HepG2 (cell line): ENCODE data around the gene NSMF. TPM values are rescaled to one million over a fixed set of nuclear protein-coding genes. Genes with fewer than 3 reads are reported as not detected.
A peak's percentile ranks its signal among the peaks of the same experiment; 100 is the strongest.

Source experiments
- ATAC-seq: fragments of 200-7000 bp; cut with Tn5 transposase; 3 replicates; pipeline ENCODE4 v1.9.1; 2020; ENCODE audit warnings: mild to moderate bottlenecking, moderate library complexity
- BruUV-seq: library from RNA; stranded (reverse); fragments of 400-500 nt; replicated peaks from 2 replicates; lab custom pipeline; 2021; lab: Mats Ljungman, UMichigan
- CTCF ChIA-PET: fragments of 300-600 bp; formaldehyde crosslinking; extraction: SDS; loops from one replicate; lab custom pipeline; 2021; ENCODE audit warnings: low total read pairs, inconsistent platforms, low intra/inter-chr PET ratio; lab: Yijun Ruan, JAX
- POLR2A ChIA-PET: fragments of 350-600 bp; sonication (Branson Sonifier 250); formaldehyde crosslinking; loops from one replicate; lab custom pipeline; 2020; ENCODE audit warnings: antibody characterized with exemption, inconsistent platforms; lab: Yijun Ruan, JAX
- DNase-seq: peaks from one replicate; pipeline ENCODE4 v3.0.0-alpha.2; 2015; ENCODE audit warnings: low spot score
- FAIRE-seq: peaks from 3 replicates; lab custom pipeline; 2011; peaks lifted over from hg19 to GRCh38; lab: Jason Lieb, UNC
- H2AFZ ChIP-seq: one replicate; pipeline ENCODE4 v1.6.1; 2011; ENCODE audit warnings: low read length, inconsistent platforms
- H3K27ac ChIP-seq: fragments of 300-600 bp; 3 replicates; pipeline ENCODE4 v1.8.0; 2011; ENCODE audit warnings: mixed run types, mild to moderate bottlenecking, mixed read lengths, low read length, inconsistent platforms; ENCODE audit not compliant: insufficient read depth; ENCODE audit errors: extremely low read length
- H3K27me3 ChIP-seq, 2 experiments: fragments of 200-600 bp in 1 of 2; 2 replicates in 1 of 2; 3 replicates in 1 of 2; pipeline versions ENCODE4 v1.6.0 to v1.8.0; 2011; ENCODE audit warnings: low read length in 2 of 2, mild to moderate bottlenecking in 2 of 2, moderate library complexity in 2 of 2, inconsistent platforms in 1 of 2; ENCODE audit not compliant: insufficient read depth in 2 of 2, control insufficient read depth in 1 of 2
- H3K36me3 ChIP-seq, 2 experiments: fragments of 200-600 bp in 1 of 2; replicated peaks in 1 of 2; 2 replicates in 1 of 2; 3 replicates in 1 of 2; pipeline versions ENCODE4 v1.5.1 to v1.8.0; 2011; ENCODE audit warnings: low read length in 2 of 2, inconsistent platforms in 1 of 2; ENCODE audit not compliant: insufficient read depth in 2 of 2, control insufficient read depth in 1 of 2
- H3K4me1 ChIP-seq: 2 replicates; pipeline ENCODE4 v1.5.1; 2012; ENCODE audit warnings: low read length, inconsistent platforms; ENCODE audit not compliant: insufficient read depth
- H3K4me2 ChIP-seq: 2 replicates; pipeline ENCODE4 v1.6.0; 2011; ENCODE audit warnings: low read depth, low read length, inconsistent platforms
- H3K4me3 ChIP-seq, 3 experiments: fragments of 200-600 bp in 1 of 3; sonication (generic), shearing (Covaris generic) in 1 of 3; replicated peaks in 1 of 3; 2 replicates each; pipeline ENCODE4 v1.5.1; 2011 to 2016; ENCODE audit warnings: low read length in 3 of 3, inconsistent platforms in 2 of 3, low read depth in 2 of 3, mild to moderate bottlenecking in 2 of 3, control low read depth in 1 of 3, mixed read lengths in 1 of 3; ENCODE audit not compliant: insufficient read depth in 1 of 3
- H3K79me2 ChIP-seq: one replicate; pipeline ENCODE4 v1.6.1; 2011; ENCODE audit warnings: low read length, inconsistent platforms; ENCODE audit not compliant: insufficient read depth
- H3K9ac ChIP-seq: 2 replicates; pipeline ENCODE4 v1.6.0; 2011; ENCODE audit warnings: mild to moderate bottlenecking, low read depth, low read length, inconsistent platforms; ENCODE audit not compliant: insufficient read depth
- H3K9me3 ChIP-seq: 2 replicates; pipeline ENCODE4 v1.5.1; 2012; ENCODE audit warnings: mild to moderate bottlenecking, low read length
- H4K20me1 ChIP-seq: 2 replicates; pipeline ENCODE4 v1.6.0; 2011; ENCODE audit warnings: inconsistent platforms, mild to moderate bottlenecking, low read length, moderate library complexity; ENCODE audit not compliant: insufficient read depth
- ARNT2 ChIP-seq: sonication (generic); formaldehyde crosslinking; IDR thresholded peaks from 2 replicates; pipeline ENCODE4 v1.8.0; 2022; ENCODE audit warnings: mild to moderate bottlenecking, low read depth, missing genetic modification reagents, moderate library complexity
- CC2D1A ChIP-seq: sonication (generic); formaldehyde crosslinking; IDR thresholded peaks from 2 replicates; pipeline ENCODE4 v1.8.1; 2023; ENCODE audit warnings: mild to moderate bottlenecking, missing genetic modification reagents
- ELF4 ChIP-seq: sonication (generic); formaldehyde crosslinking; IDR thresholded peaks from 2 replicates; pipeline ENCODE4 v1.5.0; 2020; ENCODE audit warnings: missing genetic modification reagents, mild to moderate bottlenecking, moderate library complexity, borderline replicate concordance
- HNRNPUL1 ChIP-seq: fragments of 200-400 bp; formaldehyde crosslinking; IDR thresholded peaks from 2 replicates; pipeline ENCODE4 v1.6.1; 2017; ENCODE audit warnings: low read depth, mild to moderate bottlenecking, low read length, moderate library complexity
- NPAS2 ChIP-seq: sonication (generic); formaldehyde crosslinking; IDR thresholded peaks from 2 replicates; pipeline ENCODE4 v1.8.0; 2022; ENCODE audit warnings: mild to moderate bottlenecking, missing genetic modification reagents, borderline replicate concordance
- RAD21 ChIP-seq: fragments of 450-650 bp; formaldehyde crosslinking; IDR thresholded peaks from 2 replicates; pipeline ENCODE4 v1.5.0; 2020; ENCODE audit warnings: mild to moderate bottlenecking
- RARA ChIP-seq: IDR thresholded peaks from 2 replicates; pipeline ENCODE4 v1.6.1; 2016; ENCODE audit warnings: missing genetic modification reagents, missing compliant biosample characterization
- SALL1 ChIP-seq: sonication (generic); formaldehyde crosslinking; IDR thresholded peaks from 2 replicates; pipeline ENCODE4 v1.8.0; 2022; ENCODE audit warnings: mild to moderate bottlenecking, missing genetic modification reagents
- SRF ChIP-seq: IDR thresholded peaks from 2 replicates; pipeline ENCODE4 v1.6.1; 2011; ENCODE audit warnings: mild to moderate bottlenecking, low read depth, low read length, moderate library complexity
- ZNF10 ChIP-seq: sonication (generic); formaldehyde crosslinking; IDR thresholded peaks from 2 replicates; pipeline ENCODE4 v1.4.0; 2020; ENCODE audit warnings: mild to moderate bottlenecking, low read depth, missing genetic modification reagents, borderline replicate concordance
- ZNF292 ChIP-seq: sonication (generic); formaldehyde crosslinking; IDR thresholded peaks from 2 replicates; pipeline ENCODE4 v1.8.1; 2022; ENCODE audit warnings: mild to moderate bottlenecking, low read depth, missing genetic modification reagents, borderline replicate concordance
- ZNF350 ChIP-seq: sonication (generic); formaldehyde crosslinking; IDR thresholded peaks from 2 replicates; pipeline ENCODE4 v1.4.0; 2020; ENCODE audit warnings: mild to moderate bottlenecking, low read depth, missing genetic modification reagents, borderline replicate concordance
- ZNF468 ChIP-seq: sonication (generic); formaldehyde crosslinking; IDR thresholded peaks from 2 replicates; pipeline ENCODE4 v1.8.0; 2022; ENCODE audit warnings: mild to moderate bottlenecking, moderate library complexity, missing genetic modification reagents
- ZNF558 ChIP-seq: sonication (generic); formaldehyde crosslinking; IDR thresholded peaks from 2 replicates; pipeline ENCODE4 v1.9.0; 2022; ENCODE audit warnings: mild to moderate bottlenecking, missing genetic modification reagents, borderline replicate concordance
- ZNF577 ChIP-seq: sonication (generic); formaldehyde crosslinking; IDR thresholded peaks from 2 replicates; pipeline ENCODE4 v1.4.0; 2020; ENCODE audit warnings: mild to moderate bottlenecking, low read depth, missing genetic modification reagents, borderline replicate concordance
- ZNF720 ChIP-seq: sonication (generic); formaldehyde crosslinking; IDR thresholded peaks from 2 replicates; pipeline ENCODE4 v1.4.0; 2020; ENCODE audit warnings: missing genetic modification reagents
- WGBS: methylation state at CpG from one replicate; pipeline ENCODE4 v1.1.6; 2017; ENCODE audit warnings: low lambda C conversion rate; 5-methylcytosine and 5-hydroxymethylcytosine counted together
- in situ Hi-C: cut with HindIII; loops from 2 replicates; pipeline ENCODE4 v1.10.0; 2017; ENCODE audit warnings: low pct_unique_long_range_greater_than_20kb; ENCODE audit not compliant: extremely low pct_ligation_motif_present
- intact Hi-C: fragments of 100-400 bp; cut with micrococcal nuclease; formaldehyde crosslinking; loops from one replicate; pipeline ENCODE4 v1.10.0; 2022; ENCODE audit not compliant: unreplicated experiment
- polyA plus RNA-seq, 8 experiments: library from polyadenylated mRNA; depleted of rRNA in 3 of 8; stranded (reverse) in 7 of 8; unstranded in 1 of 8; fragments of >200 nt; fragmentation: Illumina TruSeq in 4 of 8; extraction: Trizol in 4 of 8; gene quantifications; 2 replicates each; pipeline versions ENCODE4 v1.2.1 to v1.2.3, GENCODE V29; 2011 to 2016; ENCODE audit warnings: low read depth in 4 of 8, missing spikeins in 1 of 8, mixed read lengths in 1 of 8; ENCODE audit not compliant: insufficient read depth in 1 of 8
- total RNA-seq, 5 experiments: library from RNA; depleted of rRNA; stranded (reverse); fragments of >200 nt; fragmentation: Illumina TruSeq; extraction: Trizol; gene quantifications; 2 replicates each; pipeline ENCODE4 v1.2.3, GENCODE V29; 2016; ENCODE audit warnings: low read depth in 1 of 5
- TF ChIP-seq, protein P1 (sequence below): sonication (generic); formaldehyde crosslinking; IDR thresholded peaks from 2 replicates; pipeline ENCODE4 v1.5.1; 2020; ENCODE audit warnings: mild to moderate bottlenecking, missing genetic modification reagents, moderate library complexity
- TF ChIP-seq, protein P2 (sequence below): sonication (generic); formaldehyde crosslinking; conservative IDR thresholded peaks from 2 replicates; pipeline ENCODE4 v1.4.0; 2020; ENCODE audit warnings: missing genetic modification reagents

The NSMF gene
- total and polyA plus RNA-seq, 2 of the 13 experiments (the other 11 are each of a cell fraction or from before 2014, with no cell fraction given) = 44.3 to 183 TPM

DNA sequence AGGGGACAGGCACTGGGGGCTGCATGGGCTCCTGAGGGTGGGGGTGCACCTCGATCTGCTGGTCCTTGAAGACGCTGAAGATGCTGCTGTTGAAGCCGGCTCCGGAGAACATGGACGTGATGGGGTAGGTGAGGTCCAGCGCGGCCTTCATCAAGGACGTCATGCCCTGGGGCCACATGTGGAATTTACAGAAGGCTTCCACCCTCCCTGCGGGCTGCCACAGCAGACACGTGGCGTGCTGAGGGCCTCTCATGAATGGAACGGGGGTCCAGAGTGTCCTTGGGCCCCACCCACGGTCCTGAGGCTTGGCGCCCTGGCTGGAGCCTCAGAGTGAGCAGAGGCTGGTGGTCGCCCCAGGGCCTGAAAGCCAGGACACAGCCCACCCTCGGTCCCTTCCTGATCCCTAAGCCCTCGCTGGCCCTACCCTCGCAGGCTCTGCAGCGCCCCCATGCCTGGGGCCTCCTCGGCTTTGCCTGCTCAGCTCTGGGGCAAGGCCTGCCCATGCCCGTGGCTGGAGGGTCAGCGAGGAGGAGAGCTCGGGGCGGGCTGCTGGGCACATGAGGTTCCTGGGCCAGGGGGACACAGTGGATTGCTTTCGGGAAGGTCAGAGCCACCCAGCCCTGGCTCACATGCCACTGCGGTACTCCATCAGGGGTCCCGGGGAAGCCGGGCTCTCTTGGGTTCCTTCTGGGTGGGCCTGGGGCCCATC, 5.3 kb upstream of the NSMF start:
- peaks cover 0 to 3% of the 10 kb centered on the region in 2 experiments; a peak in 2 of 5 replicates for H3K27me3 ChIP-seq
- H3K36me3 ChIP-seq = no peaks in the 10 kb centered on the region
- no TSS peak for BruUV-seq
- intact Hi-C loops = no loop called here
- ChIA-PET POLR2A (no interaction called here), CTCF (no interaction called here)
- H3K9ac ChIP-seq = peak overlapping the region; percentile 28; the same call in 1 of the 2 replicates
- no peak for ATAC-seq
- H3K27ac ChIP-seq = no peak overlapping the region
- in situ Hi-C loops = no loop called here
- H3K4me1 ChIP-seq = peaks cover 61% of the 10 kb centered on the region
- H2AFZ ChIP-seq = no peak overlapping the region
- no peak for DNase-seq
- H3K4me3 ChIP-seq = peak overlapping the region in 1 of 3 experiments; percentile 51; a peak in 1 of 6 replicates
- no peaks in the 10 kb centered on the region for H3K9me3 ChIP-seq
- H3K79me2 ChIP-seq = no peaks in the 10 kb centered on the region
- no peak for FAIRE-seq
- H4K20me1 ChIP-seq = no peaks in the 10 kb centered on the region
- peak overlapping the region; percentile 66; the same call in 1 of the 2 replicates for H3K4me2 ChIP-seq
- 92% methylated on average over 13 of the region's 28 CpGs for WGBS
- TF ChIP-seq ZNF350 (CRISPR knock-in tag) = 0 out of 2 replicates have a peak, but pooled peaks have one; percentile 13
- no peak for TF ChIP-seq HNRNPUL1
- TF ChIP-seq ARNT2 (CRISPR knock-in tag) = no peak
- TF ChIP-seq, protein P1, sequence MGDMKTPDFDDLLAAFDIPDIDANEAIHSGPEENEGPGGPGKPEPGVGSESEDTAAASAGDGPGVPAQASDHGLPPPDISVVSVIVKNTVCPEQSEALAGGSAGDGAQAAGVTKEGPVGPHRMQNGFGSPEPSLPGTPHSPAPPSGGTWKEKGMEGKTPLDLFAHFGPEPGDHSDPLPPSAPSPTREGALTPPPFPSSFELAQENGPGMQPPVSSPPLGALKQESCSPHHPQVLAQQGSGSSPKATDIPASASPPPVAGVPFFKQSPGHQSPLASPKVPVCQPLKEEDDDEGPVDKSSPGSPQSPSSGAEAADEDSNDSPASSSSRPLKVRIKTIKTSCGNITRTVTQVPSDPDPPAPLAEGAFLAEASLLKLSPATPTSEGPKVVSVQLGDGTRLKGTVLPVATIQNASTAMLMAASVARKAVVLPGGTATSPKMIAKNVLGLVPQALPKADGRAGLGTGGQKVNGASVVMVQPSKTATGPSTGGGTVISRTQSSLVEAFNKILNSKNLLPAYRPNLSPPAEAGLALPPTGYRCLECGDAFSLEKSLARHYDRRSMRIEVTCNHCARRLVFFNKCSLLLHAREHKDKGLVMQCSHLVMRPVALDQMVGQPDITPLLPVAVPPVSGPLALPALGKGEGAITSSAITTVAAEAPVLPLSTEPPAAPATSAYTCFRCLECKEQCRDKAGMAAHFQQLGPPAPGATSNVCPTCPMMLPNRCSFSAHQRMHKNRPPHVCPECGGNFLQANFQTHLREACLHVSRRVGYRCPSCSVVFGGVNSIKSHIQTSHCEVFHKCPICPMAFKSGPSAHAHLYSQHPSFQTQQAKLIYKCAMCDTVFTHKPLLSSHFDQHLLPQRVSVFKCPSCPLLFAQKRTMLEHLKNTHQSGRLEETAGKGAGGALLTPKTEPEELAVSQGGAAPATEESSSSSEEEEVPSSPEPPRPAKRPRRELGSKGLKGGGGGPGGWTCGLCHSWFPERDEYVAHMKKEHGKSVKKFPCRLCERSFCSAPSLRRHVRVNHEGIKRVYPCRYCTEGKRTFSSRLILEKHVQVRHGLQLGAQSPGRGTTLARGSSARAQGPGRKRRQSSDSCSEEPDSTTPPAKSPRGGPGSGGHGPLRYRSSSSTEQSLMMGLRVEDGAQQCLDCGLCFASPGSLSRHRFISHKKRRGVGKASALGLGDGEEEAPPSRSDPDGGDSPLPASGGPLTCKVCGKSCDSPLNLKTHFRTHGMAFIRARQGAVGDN (CRISPR knock-in tag) = peak; percentile 3; the same call in 1 of the 2 replicates
- no peak for TF ChIP-seq ZNF468
- no peak for TF ChIP-seq ZNF720 (CRISPR knock-in tag)
- no peak for TF ChIP-seq ZNF577 (CRISPR knock-in tag)
- TF ChIP-seq ELF4 (CRISPR knock-in tag) = no peak
- TF ChIP-seq, protein P2, sequence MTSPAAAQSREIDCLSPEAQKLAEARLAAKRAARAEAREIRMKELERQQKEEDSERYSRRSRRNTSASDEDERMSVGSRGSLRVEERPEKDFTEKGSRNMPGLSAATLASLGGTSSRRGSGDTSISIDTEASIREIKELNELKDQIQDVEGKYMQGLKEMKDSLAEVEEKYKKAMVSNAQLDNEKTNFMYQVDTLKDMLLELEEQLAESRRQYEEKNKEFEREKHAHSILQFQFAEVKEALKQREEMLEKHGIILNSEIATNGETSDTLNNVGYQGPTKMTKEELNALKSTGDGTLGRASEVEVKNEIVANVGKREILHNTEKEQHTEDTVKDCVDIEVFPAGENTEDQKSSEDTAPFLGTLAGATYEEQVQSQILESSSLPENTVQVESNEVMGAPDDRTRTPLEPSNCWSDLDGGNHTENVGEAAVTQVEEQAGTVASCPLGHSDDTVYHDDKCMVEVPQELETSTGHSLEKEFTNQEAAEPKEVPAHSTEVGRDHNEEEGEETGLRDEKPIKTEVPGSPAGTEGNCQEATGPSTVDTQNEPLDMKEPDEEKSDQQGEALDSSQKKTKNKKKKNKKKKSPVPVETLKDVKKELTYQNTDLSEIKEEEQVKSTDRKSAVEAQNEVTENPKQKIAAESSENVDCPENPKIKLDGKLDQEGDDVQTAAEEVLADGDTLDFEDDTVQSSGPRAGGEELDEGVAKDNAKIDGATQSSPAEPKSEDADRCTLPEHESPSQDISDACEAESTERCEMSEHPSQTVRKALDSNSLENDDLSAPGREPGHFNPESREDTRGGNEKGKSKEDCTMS (CRISPR knock-in tag) = no peak
- TF ChIP-seq ZNF558 = no peak
- TF ChIP-seq SALL1 (CRISPR knock-in tag) = no peak; the same call in 1 of the 2 replicates
- no peak for TF ChIP-seq CC2D1A
- no peak for TF ChIP-seq NPAS2 (CRISPR knock-in tag)
- TF ChIP-seq RAD21 = no peak
- no peak for TF ChIP-seq ZNF10 (CRISPR knock-in tag)
- no peak for TF ChIP-seq ZNF292 (CRISPR knock-in tag)
- no peak for TF ChIP-seq RARA
- no peak for TF ChIP-seq SRF
